Measurements from ENCODE around the gene AKAP13.
"Not testable (repeated sequence)": the region's sequence is repeated elsewhere in the genome, so short reads cannot be mapped to it uniquely, and the experiment has no call there.

Gene AKAP13

DNA sequence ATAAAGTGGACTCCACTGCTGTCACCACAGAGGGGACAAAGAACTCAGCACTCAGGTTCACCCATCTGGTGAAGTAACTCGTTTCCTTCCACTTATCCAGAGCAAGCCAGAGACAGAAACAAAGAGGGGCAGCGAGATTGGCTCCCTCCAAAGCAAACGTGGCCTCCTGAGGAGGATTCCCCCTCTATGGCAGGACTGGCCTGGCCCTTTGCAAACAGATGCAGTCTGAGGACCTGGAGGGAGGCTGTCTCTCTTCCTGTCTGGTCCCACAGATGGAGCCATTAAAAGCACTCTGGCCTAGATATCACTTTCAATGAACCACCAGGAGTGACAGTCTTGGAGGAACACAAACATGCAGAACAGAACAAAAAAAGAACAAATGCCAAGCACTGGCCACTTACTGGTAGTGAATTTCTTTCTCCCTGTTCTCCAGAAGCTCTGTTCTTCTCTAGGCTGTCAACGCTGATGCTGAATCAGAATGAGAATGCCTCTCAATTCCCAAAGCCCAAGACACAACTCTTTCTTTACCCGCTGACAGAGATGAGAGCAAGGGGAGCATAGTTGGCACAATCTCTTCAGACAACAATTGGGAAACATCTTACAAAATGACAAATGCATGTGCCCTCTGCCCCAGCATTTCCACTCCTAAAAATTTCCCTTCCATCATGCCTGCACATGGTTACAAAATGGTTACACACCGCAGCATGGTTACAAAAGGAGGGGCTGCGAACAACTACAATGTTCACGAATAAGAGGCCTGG is 400.0 kb downstream of the AKAP13 start:
- FAIRE-seq, result no peak

- no peak for FAIRE-seq
Observed at GRCh38 chr15:85781099-85781498, 400.7 kb downstream of the AKAP13 start.

DNA sequence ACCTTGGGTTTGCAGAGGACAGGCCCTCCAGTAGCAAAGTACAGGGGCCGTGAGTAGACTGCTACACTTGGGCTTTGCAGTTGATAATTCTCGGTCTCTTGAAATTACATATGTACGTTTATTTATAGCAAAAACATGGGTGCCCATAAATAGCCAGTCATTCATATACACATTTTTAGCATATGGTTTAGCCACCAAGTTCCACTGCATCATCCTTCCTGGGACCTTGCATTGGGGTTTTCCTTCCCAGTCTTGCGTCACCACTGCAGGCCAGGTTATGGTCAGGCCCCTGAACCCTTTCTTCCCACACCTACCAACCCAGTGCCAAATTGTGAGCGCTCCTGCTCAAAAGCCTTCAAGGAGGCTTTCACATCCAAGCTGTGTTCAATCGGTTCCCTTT is 401.7 kb downstream of the AKAP13 start:
- FAIRE-seq, result no peak

- FAIRE-seq, result no peak
Observed at GRCh38 chr15:85785887-85786780, 405.7 kb downstream of the AKAP13 start.

- FAIRE-seq, result no peak
Observed at GRCh38 chr15:85786781-85787114, 406.3 kb downstream of the AKAP13 start.

DNA sequence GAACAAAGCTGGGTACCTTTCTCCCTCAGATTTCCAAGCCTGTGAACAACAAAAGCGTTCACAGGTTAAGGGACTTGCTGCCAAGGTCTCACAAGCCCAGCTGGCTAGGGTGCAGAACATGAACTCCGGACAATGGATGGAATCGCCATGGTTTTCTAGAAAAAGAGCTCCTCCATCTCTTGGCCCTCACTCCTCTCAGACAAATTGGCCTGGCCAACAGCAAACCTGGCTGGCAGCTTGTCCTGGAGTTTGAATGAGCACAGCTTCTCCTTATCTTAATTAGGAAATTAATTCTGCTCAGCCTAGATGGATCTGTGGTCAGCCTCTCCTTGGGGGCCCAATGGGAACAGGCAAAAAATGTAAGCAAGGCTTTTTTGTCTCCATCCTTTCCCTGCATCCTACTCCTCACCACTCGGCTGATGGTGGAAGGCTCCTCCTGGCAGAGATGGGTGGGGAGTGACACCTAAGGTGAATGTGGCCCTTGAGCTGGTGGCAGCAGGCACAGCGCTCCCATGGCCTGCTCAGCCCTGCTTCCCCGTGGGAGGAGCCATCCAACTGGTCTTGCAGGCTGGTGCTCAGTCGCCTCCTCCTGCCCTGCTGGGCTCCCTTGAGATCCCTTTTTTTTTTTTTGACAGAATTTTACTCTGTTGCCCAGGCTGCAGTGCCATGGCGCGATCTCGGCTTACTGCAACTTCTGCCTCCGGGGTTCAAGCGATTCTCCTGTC is 408.5 kb downstream of the AKAP13 start:
- FAIRE-seq, result no peak

GRCh38 chr15:85789496-85789875 is 409.1 kb downstream of the AKAP13 start:
- FAIRE-seq, result no peak

DNA sequence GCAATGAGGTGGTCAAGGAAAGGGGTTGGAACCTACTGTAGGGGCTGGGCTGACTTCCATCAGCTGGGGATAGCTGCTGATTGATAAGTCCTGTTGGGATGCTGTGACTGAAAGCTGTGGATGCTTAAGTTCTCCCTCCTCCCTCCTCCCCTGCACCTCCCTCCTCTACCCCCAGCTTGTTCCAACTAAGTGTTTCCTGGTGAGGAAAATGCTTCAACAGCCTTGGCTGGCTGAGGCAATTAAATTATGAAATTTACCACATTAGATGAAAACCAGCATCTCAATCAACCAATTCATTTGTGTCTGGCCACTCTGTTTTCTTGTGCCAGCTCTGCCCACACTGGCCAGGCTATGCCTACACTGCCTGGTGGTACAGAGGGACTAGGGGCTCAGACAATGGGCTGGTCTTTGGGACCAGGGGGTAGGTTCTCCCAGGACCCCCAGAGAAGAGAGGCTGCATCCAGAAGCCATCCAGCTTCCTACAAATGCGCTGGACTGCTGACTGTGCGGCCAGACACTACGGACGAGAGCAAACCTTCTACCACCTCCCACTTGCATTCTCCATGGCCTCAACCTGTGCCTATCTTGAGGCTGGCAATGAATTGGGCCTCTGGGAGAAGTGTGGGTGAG is 411.8 kb downstream of the AKAP13 start:
- no peak for FAIRE-seq

DNA sequence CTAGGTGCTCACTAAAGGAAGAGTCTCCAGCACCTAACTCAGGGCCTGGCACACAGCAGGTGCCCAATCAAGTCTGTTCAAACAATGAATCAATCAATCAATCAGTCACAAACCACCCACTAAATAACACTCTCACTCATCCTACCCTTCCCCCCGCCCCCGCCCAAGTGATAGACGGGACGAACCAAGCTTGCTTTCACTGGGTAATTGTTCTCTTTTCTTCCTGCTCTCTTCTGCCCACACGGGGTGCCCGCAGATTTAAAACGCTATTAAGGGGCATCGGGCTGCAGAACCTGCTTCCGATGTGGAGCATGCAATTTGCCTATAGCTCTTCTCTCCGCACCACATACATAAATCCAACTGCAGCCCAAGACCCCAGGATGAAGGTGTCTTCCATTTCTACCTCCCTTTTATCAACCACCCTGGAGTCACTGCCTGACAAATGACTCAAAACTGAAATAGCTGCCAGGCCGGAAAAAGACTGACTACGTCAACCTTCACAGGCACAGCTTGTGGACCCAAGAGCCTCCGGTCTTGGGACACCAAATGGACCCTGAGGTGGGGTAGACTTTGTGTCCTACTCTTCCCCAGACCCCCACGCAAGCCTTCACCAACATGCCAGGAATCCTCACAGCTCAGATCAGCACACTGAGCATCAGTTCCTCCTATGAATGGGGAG is 412.6 kb downstream of the AKAP13 start:
- no peak for FAIRE-seq

GRCh38 chr15:85793641-85794597 is 413.5 kb downstream of the AKAP13 start:
- no peak for FAIRE-seq

GRCh38 chr15:85794598-85795336 is 414.4 kb downstream of the AKAP13 start, which contains the start of gene KLHL25:
Gene KLHL25, minus strand, starts transcription at chr15:85794925. Its CDS starts 25,115 bp downstream, at chr15:85769810.
- FAIRE-seq, result no peak

DNA sequence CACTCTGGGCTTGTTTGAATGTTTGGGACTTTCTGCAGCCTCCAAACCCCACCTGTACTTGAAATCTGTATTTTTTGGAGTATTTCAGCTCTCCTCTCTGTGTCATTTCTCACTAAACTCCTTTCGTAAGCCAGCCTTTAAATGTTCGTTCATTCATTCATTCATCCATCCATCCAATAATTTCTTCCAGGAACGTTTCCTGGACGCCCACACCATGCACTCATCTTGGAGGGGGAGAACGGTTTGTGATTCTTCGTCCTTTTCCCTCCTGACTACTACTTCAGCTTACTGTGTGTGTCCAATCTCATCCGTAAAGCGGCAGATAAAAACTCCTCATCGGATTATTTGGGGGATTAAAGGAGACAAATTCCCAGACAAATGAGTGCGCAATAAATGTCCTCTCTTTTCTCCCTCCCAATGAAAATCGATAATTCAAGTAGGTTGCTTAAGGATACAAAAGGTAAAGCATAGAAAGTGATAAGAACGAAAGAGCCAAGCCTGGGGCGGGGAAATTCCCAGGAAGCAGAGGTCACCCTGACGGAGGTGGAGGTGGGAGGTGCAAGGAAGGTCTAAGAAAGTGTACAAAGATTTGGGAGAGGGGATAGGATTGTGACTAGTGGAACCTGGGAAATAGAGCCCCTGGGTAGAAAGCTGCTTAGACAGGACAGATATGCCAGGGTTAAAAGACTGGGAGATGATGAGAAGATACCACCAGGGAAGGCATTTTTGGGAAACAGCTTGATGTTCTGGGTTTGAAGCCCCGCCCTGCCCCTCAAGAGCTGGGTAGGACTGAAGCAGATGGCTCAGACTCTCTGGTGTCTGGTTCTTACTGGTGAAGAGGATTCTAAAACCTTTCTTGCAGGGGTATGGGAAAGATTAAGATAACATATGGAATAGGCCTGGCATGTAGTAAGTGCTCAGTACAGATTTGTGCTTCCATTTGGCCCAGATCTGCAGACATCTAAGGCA is 415.2 kb downstream of the AKAP13 start:
- FAIRE-seq, result no peak

- not testable (repeated sequence) for FAIRE-seq
Observed at GRCh38 chr15:85796371-85796770, 416.0 kb downstream of the AKAP13 start.

All from colon (tissue), 2 donors.